ENCODE results near the gene PHETA2. TPM values are rescaled to one million over a fixed set of nuclear protein-coding genes. Genes with fewer than 3 reads are reported as not detected.

The PHETA2 gene
- total RNA-seq, 2 donors from 2014 or later, result 6.5 to 12.7 TPM

- peaks cover 35% of the 10 kb centered on the region for H3K36me3 ChIP-seq
- TF ChIP-seq CTCF (IDR thresholded peaks at IDR 0.05), result no peak
- H3K9me3 ChIP-seq, result no peaks in the 10 kb centered on the region
- no peak overlapping the region for H3K4me3 ChIP-seq
- H3K27ac ChIP-seq, result no peak overlapping the region
- H3K4me1 ChIP-seq, result peaks cover 0 to 11% of the 10 kb centered on the region in 2 donors
- peak; percentile 51 for DNase-seq (ENCODE audit: low spot score)
- no peaks in the 10 kb centered on the region for H3K27me3 ChIP-seq
These were observed 7.8 kb upstream of the PHETA2 start for GRCh38 chr22:42066126-42066761.

- no peak for TF ChIP-seq CTCF (IDR thresholded peaks at IDR 0.05)
- peaks cover 28% of the 10 kb centered on the region for H3K36me3 ChIP-seq
- H3K27ac ChIP-seq, result no peak overlapping the region
- H3K4me1 ChIP-seq, result peaks cover 0 to 18% of the 10 kb centered on the region in 2 donors
- no peak overlapping the region for H3K4me3 ChIP-seq
- no peaks in the 10 kb centered on the region for H3K9me3 ChIP-seq
- DNase-seq (ENCODE audit: low spot score), result no peak
- no peaks in the 10 kb centered on the region for H3K27me3 ChIP-seq
These were observed 7.1 kb upstream of the PHETA2 start for GRCh38 chr22:42066937-42067336.

- DNase-seq (ENCODE audit: low spot score), result no peak
- Histone ChIP-seq H3K27ac (no peak overlapping the region), H3K9me3 (no peaks in the 10 kb centered on the region), H3K27me3 (no peaks in the 10 kb centered on the region), H3K36me3 (peaks cover 25% of the 10 kb centered on the region), H3K4me3 (no peak overlapping the region), H3K4me1 (peaks cover 0 to 19% of the 10 kb centered on the region in 2 donors)
- no peak for TF ChIP-seq CTCF (IDR thresholded peaks at IDR 0.05)
These were observed 6.3 kb upstream of the PHETA2 start for GRCh38 chr22:42067671-42068251.

GRCh38 chr22:42068291-42068690 lies 5.8 kb upstream of the PHETA2 start:
- no peak for DNase-seq (ENCODE audit: low spot score)
- Histone ChIP-seq H3K36me3 (peaks cover 25% of the 10 kb centered on the region), H3K9me3 (no peaks in the 10 kb centered on the region), H3K4me3 (no peak overlapping the region), H3K27ac (no peak overlapping the region), H3K27me3 (no peaks in the 10 kb centered on the region), H3K4me1 (peaks cover 0 to 23% of the 10 kb centered on the region in 2 donors)
- no peak for TF ChIP-seq CTCF (IDR thresholded peaks at IDR 0.05)

GRCh38 chr22:42069801-42070516 lies 4.1 kb upstream of the PHETA2 start:
- Histone ChIP-seq H3K27me3 (no peaks in the 10 kb centered on the region), H3K4me3 (peak overlapping the region; percentile 73 to 77), H3K9me3 (no peaks in the 10 kb centered on the region), H3K36me3 (peaks cover 20% of the 10 kb centered on the region), H3K4me1 (peaks cover 0 to 40% of the 10 kb centered on the region in 2 donors), H3K27ac (peak overlapping the region; percentile 91 to 96)
- no peak for TF ChIP-seq CTCF (IDR thresholded peaks at IDR 0.05)
- no peak for DNase-seq (ENCODE audit: low spot score)

Data from right atrium auricular region (tissue), 2 donors.